LHCN-M2 (cell line): ENCODE results near the gene TMCO6. TPM values are rescaled to one million over a fixed set of nuclear protein-coding genes. Genes with fewer than 3 reads are reported as not detected.
A peak's percentile ranks its signal among the peaks of the same experiment; 100 is the strongest.
"Not testable (repeated sequence)": the region's sequence is repeated elsewhere in the genome, so short reads cannot be mapped to it uniquely, and the experiment has no call there.

Source experiments
- DNase-seq: peaks from one replicate; pipeline ENCODE4 v3.0.0-alpha.2; 2012; ENCODE audit warnings: low read depth
- total RNA-seq: library from RNA; depleted of rRNA; stranded (reverse); fragments of >200 nt; gene quantifications from 2 replicates; pipeline ENCODE4 v1.2.3, GENCODE V29; 2014

TMCO6 gene
- total RNA-seq, 1 experiment from 2014 or later, result 42.8 TPM

- peak; percentile 56 for DNase-seq
Measured at GRCh38 chr5:140630292-140631035, 8.8 kb upstream of the TMCO6 start.

- DNase-seq, result no peak
Measured at GRCh38 chr5:140631036-140631417, 8.2 kb upstream of the TMCO6 start.

DNA sequence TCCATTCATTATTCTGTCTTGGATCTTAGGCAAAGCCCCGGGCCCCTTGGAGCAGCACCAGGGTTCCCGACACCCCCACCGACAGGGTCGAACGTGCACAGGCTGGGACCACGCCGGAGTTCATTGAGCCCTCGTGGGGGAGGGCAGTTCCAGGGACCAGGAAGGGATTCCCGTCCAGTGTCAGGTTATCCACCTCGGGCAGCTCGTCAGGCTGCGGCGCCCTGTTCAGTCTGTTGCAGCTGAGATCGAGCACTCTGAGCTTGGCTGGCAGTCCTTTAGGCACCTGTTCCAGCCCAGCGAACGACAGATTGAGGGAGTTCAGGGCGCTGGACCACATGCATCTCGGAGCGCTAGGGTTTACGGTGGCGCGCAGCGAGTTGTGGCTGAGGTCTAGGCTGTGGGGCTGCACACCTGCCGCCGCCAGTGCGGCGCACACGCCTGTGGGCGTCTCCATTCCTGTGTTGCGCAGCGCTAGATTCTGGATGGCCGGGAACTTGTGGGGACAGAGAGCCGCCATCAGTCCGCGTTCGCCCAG lies 7.4 kb upstream of the TMCO6 start:
- DNase-seq, result no peak

DNA sequence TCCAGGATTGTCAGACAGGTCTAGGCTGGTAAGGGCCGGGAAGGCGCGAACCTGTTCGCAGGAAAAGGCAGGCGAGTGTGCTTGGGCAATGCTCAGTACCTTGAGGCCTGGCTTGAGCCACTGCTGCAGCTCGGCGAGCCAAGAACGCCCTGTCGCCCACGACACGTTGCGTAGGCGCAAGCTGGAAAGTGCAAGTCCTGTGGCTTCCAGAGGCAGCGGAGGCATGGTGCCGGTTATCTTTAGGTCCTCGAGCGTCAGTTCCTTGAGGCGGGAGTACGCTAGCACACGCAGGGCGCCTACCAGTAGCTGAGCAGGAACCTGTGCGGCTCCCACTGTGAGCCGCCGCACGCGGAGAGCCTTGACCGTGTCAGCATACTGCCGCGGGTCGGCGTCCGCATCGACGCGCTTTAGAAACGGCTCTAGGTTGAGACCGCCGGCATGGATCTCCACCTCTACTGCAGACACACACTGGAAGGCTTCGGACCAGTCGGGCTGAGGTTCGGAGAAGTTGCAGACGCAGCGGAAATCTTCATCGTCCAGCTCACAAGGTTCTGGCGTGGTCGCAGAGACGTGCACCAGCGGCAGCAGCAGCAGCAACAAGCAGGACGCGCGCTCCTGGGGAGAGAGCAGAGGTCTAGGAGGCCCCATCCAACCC lies 6.8 kb upstream of the TMCO6 start:
- no peak for DNase-seq

DNA sequence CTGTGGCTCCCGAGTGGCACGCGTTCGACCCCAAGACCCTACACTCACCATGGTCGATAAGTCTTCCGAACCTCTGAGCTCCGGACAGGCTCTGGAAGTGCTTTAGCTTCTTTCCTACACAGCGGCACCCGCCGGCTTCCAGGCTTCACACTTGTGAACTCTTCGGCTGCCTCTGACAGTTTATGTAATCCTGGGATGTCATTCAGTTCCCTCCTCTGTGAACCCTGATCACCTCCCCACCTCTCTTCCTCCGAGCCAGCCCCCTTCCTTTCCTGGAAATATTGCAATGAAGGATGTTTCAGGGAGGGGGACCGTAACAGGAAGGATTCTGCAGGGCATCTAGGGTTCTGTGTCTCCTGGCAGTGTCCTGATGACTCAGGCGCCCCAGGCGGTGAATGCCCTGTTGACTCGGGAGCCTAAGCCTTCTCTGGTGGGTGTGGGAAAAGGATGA lies 6.2 kb upstream of the TMCO6 start, which contains the start of gene CD14:
CD14 (minus strand) TSS at position 155 of the 451 bp plus-strand sequence; CDS start at position 51, 104 bp downstream.
- DNase-seq, result peak; percentile 59

DNA sequence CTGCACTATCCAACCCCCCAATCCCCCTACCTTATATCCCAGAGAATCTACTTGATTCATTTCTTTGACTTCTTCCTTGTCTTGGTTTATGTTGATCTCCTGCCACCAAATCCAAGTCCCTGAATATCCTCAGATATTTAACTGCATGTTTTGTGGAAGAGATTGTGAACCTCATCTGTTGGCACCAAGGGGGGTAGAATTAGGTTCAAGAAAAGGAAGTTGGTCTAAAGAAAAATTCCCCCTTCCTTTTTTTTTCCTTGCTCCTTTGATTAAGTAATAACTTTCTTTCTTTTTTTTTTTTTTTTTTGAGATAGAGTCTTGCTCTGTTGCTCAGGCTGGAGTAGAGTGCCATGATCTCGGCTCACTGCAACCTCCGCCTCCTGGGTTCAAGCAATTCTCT lies 5.8 kb upstream of the TMCO6 start:
- no peak for DNase-seq

- no peak for DNase-seq
Measured at GRCh38 chr5:140634103-140634502, 5.1 kb upstream of the TMCO6 start.

DNA sequence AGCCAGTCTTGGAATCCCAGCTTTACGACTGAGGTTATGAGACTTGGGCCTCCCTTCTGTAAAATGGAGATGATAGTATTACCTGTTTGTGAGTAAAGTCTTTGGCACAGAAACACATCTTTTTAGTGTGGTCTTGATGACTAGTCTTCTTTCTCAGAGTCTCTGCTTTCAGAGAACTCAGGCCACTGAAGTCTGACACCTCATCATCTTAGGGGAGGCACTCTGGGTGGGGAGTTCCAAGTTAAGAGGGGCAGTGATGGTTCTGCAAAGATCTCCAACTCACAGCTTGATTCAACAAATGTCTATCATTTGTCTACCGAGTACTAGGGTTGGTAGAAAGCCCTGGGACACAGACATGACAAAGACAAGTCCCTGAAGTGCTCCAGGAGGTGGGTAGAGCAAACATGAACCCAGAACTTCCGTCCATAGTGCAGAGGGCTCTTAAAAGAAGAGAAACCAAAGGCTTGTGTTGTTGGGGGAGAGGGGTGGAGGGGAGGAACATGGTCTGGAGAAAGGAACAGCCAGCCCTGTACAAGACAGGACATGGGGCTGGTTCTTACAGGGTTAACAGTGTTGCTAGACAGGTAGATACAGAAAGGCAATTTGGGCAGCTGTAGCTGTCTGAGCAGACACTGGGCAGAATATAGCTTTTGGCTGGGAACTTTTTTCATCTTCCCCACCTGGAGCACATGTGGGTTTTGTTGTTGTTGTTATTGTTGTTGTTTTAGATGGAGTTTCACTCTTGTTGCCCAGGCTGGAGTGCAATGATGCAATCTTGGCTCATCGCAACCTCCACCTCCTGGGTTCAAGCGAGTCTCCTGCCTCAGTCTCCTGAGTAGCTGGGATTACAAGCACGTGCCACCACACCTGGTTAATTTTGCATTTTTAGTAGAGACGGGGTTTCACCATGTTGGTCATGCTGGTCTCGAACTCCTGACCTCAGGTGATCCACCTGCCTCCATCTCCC lies 3.7 kb upstream of the TMCO6 start:
- no peak for DNase-seq

DNA sequence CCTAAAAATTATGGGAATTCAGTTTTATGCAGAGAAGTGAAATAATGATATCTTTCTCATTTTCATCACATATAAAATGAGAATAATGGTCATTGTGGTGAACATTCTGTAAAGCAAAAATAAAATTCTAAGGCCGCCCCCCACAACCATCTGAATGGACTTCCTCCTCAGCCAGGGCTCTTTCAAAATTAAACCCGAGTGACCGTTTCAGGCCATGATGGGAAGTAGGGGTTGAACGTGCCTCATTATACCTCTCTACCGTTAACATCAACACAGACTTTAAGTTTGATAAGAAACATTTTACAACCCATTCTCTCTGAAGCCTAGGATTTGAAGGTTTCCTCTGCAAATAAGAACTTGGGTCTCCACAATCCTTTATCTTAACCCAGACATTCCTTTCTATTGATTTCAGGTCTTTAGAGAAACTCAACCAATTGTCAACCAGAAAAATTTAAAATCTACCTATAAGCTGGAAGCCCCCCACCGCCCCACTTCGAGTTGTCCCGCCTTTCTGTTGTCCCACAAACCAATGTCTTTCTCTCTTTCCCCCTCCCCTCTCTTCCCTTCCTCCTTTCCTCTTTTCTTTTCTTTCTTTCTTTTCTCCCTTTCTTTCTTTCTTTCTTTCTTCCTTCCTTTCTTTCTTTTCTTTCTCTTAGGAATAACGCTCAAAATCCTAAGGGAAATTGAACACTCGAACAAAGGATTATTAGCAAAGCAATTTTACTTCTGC lies 1.7 kb upstream of the TMCO6 start:
- no peak for DNase-seq

GRCh38 chr5:140638898-140639147 lies 428 bp upstream of the TMCO6 start:
- DNase-seq, result not testable (repeated sequence)

- DNase-seq, result no peak
Measured at GRCh38 chr5:140641716-140642115, 2.5 kb downstream of the TMCO6 start.

GRCh38 chr5:140642718-140643117 lies 3.5 kb downstream of the TMCO6 start:
- peak; percentile 52 for DNase-seq

DNA sequence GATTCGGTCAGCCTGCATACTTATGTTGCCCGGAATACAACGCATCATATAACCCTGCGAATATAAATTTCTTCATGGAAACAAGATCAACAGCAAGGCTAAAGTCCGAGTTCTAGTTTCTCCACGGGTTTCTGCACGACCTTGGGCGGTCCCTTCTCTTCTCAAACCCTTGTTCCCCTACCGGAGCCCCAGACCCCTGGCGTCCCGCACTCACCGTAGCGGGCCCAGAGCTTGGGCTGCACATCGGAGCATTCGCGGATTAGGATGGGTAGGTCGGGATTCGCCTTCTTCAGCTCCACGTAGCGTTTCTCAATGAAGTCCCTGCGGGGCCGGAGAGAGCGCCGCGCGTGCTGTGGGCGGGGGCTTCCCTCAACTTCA lies 7.8 kb downstream of the TMCO6 start:
- no peak for DNase-seq

- no peak for DNase-seq
Measured at GRCh38 chr5:140658870-140659269, 19.6 kb downstream of the TMCO6 start.

GRCh38 chr5:140660371-140660770 lies 21.1 kb downstream of the TMCO6 start:
- DNase-seq, result not testable (repeated sequence)

DNA sequence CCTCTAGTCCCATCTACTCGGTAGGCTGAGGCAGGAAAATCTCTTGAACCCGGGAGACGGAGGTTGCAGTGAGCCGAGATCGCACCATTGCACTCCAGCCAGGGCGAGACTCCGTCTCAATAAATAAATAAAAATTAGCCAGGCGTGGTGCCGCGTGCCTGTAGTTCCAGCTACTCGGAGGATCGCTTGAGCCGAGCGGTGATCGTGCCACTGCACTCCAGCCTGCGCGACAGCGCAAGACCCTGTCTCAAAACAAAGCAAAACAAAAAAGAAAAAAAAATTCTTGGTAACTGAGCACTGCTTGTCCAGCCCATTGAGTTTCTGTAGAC lies 24.7 kb downstream of the TMCO6 start:
- DNase-seq, result no peak

DNA sequence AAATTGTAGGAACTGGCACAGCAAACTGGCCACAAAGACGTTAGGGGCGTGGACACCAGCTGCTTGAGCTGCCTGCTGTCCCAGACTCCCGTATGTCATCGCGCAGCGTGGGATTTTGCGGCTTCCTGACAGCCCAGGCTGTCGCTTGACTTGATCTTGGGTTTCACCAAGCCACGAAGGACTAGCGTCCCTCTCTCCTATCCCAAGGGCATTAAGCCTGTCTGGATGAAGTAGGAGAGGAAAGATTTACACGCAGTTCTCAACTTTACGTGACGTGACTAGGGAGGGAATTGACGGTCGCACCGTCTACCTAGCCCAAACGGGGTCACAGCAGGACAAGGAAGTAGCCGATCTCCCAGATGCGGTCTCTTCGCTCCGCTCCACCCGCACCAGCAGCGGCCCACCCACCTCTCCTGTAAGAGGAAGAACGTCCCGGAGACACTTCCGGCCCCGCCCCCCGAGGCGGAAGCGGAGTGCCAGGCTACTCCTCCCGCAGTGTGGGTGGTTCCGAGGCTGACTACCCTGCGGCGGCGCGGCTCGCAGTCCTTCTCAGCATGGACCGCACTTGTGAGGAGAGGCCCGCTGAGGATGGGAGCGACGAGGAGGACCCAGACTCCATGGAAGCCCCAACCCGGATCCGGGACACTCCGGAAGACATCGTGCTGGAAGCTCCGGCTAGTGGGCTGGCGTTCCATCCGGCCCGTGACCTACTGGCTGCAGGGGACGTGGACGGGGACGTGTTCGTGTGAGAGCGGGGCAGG lies 25.3 kb downstream of the TMCO6 start, which contains the start of gene WDR55:
WDR55 (plus strand) TSS at position 546 of the 761 bp plus-strand sequence; CDS start at position 555, 9 bp downstream.
- DNase-seq, result peak; percentile 91

DNA sequence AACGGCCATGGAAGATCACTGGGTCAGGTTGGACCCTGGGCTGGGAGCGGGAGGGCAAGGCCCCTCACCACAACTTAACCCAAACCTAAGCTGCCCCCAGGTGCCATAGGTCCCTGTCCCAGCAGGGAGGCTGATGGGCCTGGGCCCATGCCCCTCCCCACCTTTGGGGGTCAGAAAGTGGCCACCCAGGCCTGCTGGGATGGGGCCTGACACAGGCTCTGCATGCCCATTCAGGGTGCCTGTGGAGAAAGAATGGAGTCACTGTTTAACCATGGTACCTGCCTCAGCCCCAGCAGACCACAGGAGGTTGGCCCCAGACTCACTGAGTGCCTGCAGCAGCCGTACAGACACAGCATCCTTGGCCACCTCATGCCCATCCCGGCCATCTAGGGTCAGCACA lies 31.8 kb downstream of the TMCO6 start:
- not testable (repeated sequence) for DNase-seq

DNA sequence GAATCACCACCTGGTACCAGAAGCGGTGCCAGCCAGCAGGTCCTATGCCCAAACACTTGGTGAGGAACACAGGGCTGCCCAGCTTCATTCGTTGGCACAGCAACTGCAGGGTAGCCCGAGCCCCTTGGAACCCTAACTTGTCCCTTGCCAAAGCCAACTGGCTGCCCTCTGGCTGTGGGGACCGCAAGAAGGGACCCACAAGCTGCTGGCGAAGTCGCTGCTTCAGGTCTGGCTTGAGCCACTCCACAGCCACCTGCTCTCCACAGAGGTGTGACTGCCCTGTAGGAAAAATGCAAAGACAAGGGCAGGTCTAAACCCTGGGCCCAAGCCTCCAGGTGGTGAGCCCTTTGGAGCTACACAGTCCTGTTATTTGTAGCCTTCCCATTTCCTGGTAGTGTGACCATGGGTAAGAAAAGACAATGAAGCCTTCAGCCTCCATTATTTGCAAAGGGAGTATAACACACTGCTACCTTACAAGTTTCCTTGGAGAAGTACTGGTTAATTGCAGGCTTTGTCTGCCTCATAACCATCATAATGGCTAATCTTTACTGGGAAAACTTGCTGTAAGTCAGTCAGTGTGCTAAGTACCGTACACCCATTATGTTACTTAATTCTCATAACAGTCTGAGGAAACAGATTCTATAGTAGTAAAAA lies 32.3 kb downstream of the TMCO6 start:
- DNase-seq, result no peak
